Activated CD4-positive, alpha-beta T cell treated with anti-CD3 and anti-CD28 coated beads, Interleukin-2, Interleukin-6, amounts not matched to agents 100 ng/mL and 50 ng/mL, durations not matched to agents 16 hours and 8 hours (primary cell): ENCODE data around the gene NFIA.
"Not testable (repeated sequence)": the region's sequence is repeated elsewhere in the genome, so short reads cannot be mapped to it uniquely, and the experiment has no call there.

ENCODE experiments used
- DNase-seq: peaks from one replicate; pipeline ENCODE4 v3.0.0-alpha.2; 2020

Gene NFIA

DNA sequence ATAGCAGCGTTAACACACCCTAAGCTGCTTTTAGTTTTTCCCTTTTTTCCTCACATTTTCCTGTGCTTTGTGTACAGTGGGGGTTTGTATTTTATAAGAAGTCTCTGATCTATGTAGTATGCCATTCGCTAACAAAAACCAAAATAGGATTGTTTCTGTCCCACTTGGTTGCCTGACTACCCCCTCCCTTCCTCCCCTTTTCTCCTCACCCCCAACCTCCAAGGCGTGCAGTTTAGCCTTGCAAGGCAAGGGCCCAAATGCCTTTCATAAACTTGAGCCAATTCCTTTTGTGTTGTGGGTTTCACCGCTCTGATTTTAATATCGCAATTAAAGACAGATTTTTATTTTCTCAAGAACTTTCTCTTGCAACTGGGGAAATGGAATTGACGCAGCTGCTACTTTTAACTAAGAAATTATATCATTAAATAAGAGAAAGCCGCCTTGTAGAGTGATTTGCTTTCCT is 365.6 kb downstream of the NFIA start:
- DNase-seq: no peak

DNA sequence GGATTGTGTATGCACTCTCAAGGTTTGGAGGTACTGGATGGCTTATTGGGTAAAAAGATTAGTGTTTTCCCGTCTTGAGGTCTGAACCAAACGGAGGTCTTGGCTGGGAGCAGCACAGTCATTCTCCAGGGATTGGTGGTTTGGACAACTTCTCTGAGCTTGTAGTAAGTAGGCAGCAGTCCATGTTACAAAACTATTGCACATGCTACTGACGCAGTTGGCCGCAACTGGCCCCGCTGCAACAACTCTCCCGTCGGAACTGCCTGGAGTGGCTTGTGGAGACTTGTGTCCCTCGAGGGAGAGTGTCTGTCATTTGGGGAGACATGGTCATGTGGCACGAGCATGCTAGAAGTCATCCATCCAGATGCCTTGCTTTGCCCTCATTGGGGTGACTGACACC is 366.6 kb downstream of the NFIA start:
- DNase-seq: no peak

DNA sequence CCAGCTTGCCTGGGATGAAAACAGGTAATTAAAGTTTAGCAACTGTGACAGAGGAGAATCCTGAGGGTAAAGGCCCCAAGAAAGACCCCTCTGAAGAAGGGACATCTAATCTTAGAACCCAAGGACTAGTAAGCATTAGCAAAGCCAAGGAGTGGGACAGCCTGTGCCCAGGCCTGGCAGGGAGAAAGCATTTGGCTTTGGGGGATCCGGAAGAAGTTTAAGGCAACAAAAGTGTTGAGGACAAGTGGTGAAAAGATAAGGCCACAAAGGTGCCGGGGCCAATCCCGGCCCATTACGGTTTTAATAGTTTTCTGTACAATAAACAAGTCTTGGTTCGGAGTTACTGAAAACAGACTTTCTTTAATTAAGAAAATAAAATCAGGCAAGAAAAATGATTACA is 367.0 kb downstream of the NFIA start:
- no peak for DNase-seq

DNA sequence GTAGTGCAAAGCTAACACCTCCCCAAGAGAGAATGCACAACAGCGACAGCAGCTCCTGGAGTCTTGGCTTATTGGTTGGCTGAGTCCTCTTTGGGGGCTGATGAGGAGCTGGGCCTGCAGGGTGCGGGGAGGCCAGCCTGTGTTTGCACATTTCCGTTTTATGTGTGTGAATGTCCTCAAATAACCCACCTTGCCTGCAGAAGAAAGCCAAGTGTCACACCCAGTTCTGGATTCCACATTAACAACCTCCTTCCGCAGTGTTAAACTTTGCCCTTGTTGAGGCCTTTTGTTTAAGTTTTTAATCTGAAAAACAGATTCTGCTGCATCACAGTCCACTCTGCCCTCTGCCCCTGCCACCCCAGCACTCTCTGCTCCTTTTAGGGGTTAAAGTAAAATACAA is 368.1 kb downstream of the NFIA start:
- DNase-seq: no peak

DNA sequence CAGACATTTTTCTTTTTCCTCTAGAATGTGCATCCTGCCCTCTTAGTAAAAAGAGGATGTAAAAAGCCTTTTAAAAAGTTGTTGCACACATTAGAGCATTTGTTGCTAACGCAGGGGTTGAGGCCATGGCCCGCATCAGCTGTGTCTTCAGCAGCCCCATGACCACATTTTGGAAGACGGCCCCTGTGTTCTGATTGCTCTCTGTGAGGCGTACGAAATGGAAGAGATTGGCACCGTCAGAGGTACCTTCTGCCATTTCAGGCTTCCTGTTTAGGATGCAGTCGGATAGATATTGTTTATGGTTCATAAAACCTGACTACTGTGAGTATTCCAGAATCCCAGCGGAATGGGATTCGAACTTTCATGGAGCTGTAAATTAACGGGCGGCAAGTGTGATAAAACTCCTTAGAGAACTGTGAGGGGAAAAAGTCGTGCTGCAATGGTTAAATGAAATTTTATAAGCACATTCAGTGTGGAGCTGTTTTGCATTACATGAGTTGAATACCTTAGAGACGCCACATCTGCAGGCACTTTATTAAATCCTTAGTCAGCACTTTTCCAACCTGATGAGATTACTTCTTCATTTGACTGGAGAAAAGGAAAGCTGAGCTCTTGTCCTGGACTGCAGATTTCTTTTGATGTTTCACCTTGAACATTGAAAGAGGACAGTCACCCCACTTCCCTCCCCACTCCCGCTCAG is 368.7 kb downstream of the NFIA start:
- no peak for DNase-seq

DNA sequence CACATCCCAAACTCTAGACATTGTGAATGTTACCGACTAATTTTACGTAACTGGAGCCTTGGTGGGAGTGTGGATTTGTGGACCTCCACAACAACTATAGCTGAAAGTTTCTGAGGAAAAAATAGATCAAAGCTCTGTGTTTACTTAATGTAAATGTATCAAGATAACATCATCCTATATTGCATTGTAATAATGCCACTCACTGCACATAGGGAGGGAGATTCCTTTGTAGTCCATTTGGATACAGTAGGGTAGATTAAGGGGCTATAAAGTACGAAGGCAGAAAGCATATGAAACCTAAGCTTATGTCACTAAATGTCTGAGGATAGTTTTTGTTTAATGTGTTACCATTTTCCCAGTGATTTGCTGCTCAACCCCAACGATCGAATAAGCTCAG is 369.2 kb downstream of the NFIA start:
- no peak for DNase-seq

DNA sequence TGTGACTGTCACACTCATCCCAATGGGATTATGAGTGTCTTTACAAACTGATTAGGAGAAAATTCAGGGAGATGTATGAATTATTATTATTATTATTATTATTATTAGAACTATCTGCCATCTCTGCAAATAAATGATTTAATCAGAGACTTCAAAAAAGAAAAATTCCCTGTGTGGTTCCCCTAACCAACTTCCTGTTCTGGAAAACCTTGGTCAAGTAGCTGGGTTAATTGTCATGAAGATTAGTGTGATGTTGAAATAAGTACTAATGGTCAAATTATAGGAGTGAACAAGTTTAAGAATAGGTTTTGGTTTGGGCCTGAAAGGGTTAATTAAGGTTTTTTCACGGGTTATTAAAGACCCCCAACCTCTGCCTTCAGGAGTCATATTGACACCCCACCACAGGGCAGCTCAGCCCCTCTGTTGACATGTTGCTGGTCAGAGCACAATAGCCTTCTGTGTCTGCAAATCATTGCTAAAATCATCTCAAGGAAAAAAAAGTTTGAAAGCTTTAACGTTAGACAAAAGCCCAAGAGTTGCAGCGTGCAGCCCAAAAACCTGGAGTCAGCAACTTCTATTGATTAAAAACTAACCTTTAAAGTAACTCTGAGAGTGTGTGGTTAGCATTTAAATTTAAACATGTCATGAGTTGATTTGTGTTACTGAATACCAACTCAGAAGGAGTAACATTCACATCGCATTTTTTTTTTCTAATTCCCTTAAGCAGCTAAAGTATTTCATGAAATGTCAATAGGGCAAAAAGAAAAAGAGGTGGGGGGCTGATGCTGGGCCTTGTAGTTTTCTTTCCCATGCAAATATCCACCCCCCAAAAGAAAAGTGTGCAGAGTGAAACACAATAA is 370.0 kb downstream of the NFIA start:
- no peak for DNase-seq

DNA sequence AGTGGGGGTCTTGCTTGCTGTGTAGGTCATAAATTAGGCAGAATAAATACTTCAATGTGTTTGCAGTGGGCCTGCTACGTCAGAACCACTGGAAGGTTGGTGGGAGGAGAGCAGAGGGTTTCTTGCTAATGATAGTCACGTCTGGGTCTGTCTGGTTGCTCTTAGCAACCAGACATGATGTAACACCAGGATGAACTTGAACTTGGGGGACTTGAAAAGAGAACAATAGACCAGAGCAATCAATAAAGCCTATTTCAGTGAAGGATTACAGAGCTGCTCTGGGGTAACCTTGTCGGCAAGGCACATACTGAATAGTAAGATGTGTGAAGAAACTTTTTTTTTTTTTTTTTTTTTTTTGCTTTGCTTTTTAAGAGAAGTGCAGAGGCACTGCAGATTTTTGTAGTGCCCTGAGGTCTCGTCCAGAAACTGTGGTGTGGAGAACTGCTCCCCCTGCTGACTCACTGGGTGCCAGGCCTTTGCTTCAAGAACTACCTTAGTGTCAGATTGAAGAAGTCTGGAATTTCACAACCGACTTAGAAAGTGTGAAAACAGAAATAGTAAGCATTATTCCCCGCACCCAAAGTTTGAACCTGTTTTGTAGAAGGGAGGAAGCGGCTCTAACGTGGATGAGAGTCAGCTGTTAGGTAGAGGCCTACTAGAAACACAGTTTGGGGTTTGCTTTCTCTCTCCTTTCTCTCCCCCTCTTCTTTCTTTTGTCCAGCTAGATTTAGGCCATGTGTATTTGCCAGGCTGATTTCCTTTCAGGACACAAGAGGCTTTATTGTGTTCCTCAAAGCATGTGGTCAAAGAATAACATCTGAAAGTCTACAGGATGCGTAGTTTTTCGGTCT is 371.0 kb downstream of the NFIA start:
- peak; percentile 80 for DNase-seq

DNA sequence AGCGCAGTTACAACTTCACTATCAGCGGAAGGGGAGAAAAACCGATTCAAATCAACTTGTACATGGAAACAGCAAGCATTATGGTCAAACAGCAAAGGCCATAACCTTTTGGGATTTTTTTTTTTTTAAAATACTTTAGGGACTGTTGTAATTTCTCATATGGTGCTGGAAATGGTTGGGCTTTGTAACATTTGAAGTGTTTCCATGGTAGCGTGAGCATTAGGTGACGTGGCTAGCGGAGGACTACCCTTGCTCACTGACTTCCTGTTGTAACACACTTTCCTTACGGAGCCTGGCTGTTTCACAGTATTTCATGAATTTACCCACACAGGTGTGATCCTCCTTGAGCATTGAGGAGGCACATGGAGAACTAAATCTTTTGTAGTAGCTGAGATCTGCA is 373.0 kb downstream of the NFIA start:
- DNase-seq: no peak

DNA sequence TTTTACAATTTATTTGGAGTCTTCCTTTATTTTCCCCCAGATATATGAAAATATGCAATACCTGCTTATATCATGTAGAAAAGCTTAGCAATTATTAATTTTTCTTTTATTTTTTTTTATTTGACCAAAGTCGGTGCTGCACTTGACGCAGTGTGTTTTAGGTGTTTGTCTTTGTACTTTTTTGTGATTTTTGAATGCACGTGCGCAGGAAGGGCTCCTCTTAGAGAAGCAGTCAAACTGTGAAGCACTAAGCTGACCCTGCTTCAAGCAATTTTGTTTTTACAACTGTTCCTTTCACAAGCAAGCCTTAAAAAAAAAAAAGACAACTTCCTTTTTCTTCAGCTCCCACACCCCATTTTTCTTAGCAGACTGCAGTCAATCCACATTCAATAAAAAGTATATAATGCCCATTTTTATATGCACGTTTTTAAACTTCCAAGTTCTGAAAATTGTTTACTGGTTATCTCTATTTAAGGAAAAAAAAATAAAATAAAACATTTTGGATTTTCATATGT is 375.2 kb downstream of the NFIA start:
- no peak for DNase-seq

DNA sequence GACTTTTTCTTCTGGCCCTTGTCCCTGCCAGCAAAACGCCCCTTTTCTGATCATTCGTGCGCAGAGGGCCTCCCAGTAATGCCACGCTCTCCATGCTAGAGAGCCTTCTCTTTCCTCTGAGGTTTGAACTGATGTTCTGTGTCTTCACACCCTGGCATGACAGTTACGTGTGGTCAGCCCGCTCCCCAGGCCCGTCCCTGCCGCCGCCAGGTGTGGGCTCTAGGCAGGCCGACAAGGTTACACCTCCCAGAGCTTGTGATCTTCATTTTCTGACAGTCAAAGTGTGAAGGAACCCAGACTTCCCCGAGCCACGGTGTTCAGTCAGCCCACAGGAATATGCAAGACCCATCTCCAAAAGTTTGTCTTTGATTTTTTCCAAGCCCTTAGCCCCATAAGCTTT is 377.0 kb downstream of the NFIA start:
- no peak for DNase-seq

DNA sequence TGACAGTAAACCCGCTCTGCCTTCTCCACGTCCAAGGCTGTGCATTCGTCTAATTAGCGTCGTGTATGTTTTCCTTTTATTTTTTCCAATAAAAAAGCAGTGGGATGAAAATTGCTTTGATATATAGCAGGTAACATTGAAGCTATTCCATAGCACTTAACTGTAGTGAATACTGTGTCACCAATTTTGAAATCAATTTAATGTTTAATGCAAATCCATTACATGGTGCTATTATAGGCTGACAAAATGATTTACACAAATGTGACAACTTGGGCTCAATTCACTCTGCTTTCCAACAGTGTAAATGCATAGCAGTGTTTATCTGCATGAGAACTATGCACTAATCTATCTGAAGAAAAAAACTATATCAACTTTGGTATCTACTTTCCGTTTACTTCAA is 377.8 kb downstream of the NFIA start:
- DNase-seq: no peak

DNA sequence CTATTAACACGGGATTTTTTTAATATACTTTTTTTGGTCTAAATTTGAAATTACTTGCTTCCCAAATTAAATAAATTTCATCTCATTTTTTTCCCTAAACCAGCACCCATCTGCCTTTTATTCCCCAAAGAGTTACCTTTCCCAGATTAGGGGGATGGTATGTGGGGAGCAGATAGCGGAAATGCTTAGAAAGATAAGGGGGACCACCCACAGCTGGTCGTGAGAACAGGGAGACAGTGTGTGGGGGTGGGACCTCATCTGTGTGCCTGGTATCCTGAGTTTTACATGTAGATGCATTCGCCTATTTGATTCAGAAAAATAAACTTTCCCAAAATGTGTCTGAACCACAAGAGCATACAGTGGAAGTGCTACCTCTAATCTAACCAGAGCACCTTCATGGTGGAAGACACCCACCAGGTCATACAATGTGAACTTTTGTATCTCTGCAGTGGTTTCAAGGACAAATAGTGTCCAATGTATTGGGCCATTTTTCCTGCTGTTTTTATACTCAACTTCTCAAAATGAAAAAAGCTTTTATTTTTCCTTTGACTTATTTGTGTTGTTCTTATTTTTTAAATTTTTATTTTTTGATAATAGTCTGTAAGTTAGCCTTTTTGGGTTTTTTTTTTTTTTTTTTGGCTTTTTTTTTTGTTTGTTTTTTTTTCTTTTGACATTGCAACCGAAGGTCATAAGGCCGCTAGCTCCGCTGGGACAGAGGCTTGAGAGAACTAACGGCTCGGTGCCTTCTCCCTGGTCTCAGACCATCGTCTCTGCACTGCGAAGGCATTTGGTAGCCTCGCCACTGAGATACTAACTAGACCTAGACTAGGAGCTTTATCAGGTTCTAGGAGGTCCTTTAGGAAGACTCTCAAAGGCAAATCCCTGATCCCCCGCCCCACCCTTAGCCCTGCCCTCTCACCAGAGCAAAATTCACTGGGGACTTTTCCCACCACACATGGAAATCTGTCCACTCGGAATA is 379.3 kb downstream of the NFIA start:
- no peak for DNase-seq

DNA sequence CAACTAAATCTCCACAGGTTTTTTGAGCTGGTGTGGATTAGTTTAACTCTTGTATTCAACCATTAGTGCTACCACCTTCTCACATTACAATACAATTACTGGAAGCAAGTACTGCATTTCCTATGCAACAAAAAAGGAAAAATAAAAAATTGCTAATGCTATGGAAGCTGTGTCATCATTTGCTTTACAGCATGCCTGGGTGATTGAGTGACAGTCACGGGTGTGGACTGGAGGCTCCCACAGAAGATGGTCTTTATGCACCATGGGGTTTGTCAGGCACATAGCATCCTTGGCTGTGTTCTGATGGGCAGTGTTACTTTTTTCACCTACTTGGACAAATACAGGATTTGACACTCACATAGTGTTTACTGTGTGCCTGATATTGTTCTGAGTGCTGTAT is 380.3 kb downstream of the NFIA start:
- DNase-seq: no peak

DNA sequence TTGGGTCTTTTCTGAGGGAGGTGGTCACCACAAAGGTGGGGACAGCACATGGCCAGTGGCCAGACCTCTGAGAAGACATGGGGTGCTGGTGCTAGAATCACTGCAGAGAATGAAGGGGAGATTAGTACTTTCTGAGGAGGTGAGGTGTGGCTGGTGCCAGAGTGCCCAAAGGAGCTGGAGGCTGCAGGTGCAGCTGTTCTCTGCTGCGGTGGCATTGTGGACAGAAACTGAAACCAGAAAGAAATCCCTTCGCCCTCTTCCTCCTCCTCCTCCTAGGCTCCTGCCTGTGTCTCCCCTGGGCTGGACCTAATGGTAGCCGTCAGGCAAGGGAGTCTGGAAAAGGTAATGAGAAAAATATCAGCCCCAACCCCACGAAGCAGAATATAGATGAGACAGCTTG is 380.9 kb downstream of the NFIA start:
- DNase-seq: no peak

DNA sequence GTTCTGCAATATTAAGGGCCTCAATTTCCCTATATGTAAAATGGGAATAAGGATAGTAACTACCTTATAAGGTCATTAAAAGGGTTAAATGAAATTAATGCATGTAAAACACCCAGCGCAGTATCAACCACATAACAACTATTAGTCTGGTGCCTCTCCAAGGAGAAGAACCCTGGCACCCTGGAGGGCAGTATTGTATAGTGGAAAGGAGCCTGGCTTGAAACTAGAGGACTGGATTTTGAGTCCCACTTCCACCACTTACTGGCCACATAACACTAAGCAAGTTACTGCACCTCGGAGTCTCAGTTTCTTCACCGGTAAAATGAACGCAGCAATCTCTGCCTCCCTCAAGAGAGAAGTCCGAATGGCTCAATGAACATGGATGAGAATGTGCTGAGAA is 385.5 kb downstream of the NFIA start:
- DNase-seq: not testable (repeated sequence)

DNA sequence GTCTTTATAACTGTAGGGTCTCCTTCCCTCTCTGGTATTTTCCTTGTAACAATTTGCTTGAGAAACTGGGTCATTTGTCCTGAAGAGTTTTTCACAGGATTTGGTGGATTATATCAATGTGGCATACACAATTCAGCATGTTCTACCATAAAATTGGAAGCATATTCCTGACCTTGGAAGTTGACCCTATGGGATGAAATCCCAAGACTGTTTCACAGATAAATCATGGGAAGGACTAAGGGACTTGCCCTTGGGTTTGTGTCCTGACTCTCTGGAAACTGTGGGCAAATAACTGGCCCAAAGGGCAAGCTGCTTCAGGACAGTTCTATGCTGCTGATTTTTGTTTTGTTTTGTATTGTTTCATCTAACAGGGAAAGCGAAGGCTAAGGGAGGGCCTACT is 387.0 kb downstream of the NFIA start:
- no peak for DNase-seq

DNA sequence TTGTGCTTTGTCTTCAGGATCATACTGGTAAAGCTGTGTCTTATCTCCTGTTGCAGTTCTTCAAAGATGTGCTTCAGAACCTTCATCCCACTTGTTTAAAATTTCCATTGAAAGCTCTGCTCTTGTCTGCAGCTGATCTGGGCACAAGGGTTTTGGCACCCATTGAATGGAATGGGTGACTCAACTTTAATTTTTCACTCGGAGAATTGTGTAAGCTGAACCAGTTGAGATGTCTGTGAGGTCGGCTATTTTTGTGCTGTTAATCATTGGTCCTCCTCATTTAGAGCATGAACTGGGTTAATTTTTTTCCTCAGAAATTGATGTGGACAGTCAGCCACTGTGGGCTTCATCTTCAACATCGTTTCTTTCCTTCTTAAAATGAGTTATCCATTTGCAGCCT is 390.5 kb downstream of the NFIA start:
- DNase-seq: no peak

DNA sequence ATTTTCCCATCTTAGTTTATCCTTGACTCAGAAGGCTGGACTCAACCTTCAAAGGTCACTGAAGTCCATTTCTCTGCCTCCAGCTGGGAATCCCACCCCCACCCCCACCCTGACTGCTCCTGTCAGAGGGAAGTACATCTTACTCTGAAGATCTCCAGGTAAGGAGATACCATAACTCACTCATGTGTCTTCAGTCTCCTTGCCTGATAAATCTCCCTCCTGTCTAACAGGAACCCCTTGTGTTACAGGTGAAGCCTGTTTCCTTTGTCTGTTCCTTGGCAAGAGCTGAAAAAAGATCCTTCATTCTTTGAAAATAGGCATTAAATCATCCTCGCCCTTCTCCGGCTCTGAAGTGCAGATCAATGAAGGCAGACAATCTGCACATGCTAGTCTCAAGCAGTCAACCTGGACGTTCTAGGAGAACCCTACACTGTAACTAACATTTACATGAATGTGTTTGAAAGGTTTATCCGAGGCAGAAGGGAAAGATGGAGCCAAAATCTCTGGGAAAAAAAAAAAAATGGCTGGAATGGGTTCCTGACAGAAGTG is 392.0 kb downstream of the NFIA start:
- no peak for DNase-seq

DNA sequence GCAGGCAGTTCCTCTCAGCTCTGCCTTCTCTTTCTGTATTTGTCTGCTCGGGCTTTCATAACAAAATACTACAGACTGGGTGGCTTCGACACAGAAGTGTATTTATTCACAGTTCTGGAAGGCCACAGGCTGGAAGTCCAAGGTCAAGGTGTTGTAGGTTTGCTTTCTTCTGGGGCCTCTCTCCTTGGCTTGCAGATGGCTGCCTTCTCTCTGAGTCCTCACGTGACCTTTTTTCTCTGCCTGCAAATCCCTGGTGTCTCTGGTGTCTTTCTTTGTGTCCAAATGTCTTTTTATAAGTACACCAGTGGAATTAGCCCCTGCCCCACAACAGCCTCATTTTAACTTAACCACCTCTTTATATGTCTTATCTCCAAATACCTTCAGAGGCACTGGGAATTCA is 392.6 kb downstream of the NFIA start:
- no peak for DNase-seq

DNA sequence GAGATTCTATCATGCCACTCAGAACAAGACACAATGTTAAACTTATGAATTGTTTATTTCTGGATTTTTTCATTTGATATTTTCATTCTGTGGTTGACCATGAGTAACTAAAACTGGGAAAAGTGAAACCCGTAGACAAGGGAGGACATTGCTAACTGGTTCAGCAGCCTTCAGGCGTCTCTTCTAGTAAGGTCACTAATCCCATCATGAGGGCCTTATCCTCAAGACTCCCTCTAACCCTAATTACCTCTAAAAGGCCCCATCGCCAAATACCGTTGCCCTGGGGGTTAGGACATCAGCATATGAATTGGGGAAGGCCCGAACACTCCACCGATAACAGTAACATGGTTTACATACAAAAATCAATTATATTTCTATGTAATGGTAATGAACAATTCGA is 394.9 kb downstream of the NFIA start:
- DNase-seq: no peak
